B cell (primary cell): Measurements from ENCODE around the gene TMEM9. TPM values are rescaled to one million over a fixed set of nuclear protein-coding genes. Genes with fewer than 3 reads are reported as not detected.

Experiments
- ATAC-seq: fragments of 200-7000 bp; cut with Tn5 transposase; one replicate; pipeline ENCODE4 v1.10.0; 2021; ENCODE audit warnings: low read depth, mild to moderate bottlenecking, moderate number of reproducible peaks, moderate library complexity
- CTCF ChIA-PET: fragments of 350-600 bp; sonication (Branson Sonifier 250); formaldehyde crosslinking; loops from one replicate; lab custom pipeline; 2021; ENCODE audit warnings: antibody characterized with exemption, inconsistent platforms; lab: Charles Lee
- POLR2A ChIA-PET: fragments of 350-600 bp; sonication (Branson Sonifier 250); formaldehyde crosslinking; loops from one replicate; lab custom pipeline; 2021; ENCODE audit warnings: antibody characterized with exemption; lab: Charles Lee
- DNase-seq: peaks from one replicate; pipeline ENCODE4 v3.0.0; 2013
- H2AFZ ChIP-seq: 2 replicates; pipeline ENCODE4 v1.6.1; 2012; ENCODE audit warnings: mild to moderate bottlenecking, low read depth, low read length; ENCODE audit not compliant: insufficient read depth, poor library complexity, severe bottlenecking
- H3K27ac ChIP-seq, 2 donors: 1 replicate in 1 of 2; 2 replicates in 1 of 2; pipeline ENCODE4 v1.5.1; 2012 to 2013; ENCODE audit warnings: low read length in 2 of 2, mild to moderate bottlenecking in 2 of 2, moderate library complexity in 1 of 2
- H3K27me3 ChIP-seq, 4 experiments: fragments of 200-600 bp in 1 of 4; sonication (generic) in 1 of 4; replicated peaks in 1 of 4; 1 replicate in 2 of 4; 2 replicates in 2 of 4; pipeline versions ENCODE4 v1.6.1 to v1.7.0; 2013 to 2016; ENCODE audit warnings: low read length in 3 of 4, mild to moderate bottlenecking in 2 of 4, mixed read lengths in 1 of 4, moderate library complexity in 1 of 4; ENCODE audit not compliant: insufficient read depth in 4 of 4, control insufficient read depth in 3 of 4; ENCODE audit errors: control extremely low read depth in 1 of 4
- H3K36me3 ChIP-seq, 2 experiments: replicated peaks in 1 of 2; 1 replicate in 1 of 2; 2 replicates in 1 of 2; pipeline versions ENCODE4 v1.6.1 to v1.7.1; 2013; ENCODE audit warnings: low read length in 1 of 2; ENCODE audit not compliant: insufficient read depth in 2 of 2, control insufficient read depth in 1 of 2; ENCODE audit errors: control extremely low read depth in 1 of 2, extremely low read depth in 1 of 2
- H3K4me1 ChIP-seq, 2 donors: fragments of 200-600 bp in 1 of 2; sonication (generic) in 1 of 2; 1 replicate in 1 of 2; 2 replicates in 1 of 2; pipeline versions ENCODE4 v1.5.1 to v1.6.1; 2013 to 2017; ENCODE audit warnings: low read length in 2 of 2; ENCODE audit not compliant: control insufficient read depth in 2 of 2, insufficient read depth in 2 of 2
- H3K4me2 ChIP-seq: replicated peaks from 2 replicates; pipeline ENCODE3; 2012; ENCODE audit warnings: mild to moderate bottlenecking, low read depth, low read length; ENCODE audit not compliant: poor library complexity, severe bottlenecking
- H3K4me3 ChIP-seq, 5 experiments: fragments of 200-600 bp in 1 of 5; sonication (generic) in 1 of 5; 1 replicate in 3 of 5; 2 replicates in 2 of 5; pipeline versions ENCODE4 v1.5.1 to v1.7.0; 2011 to 2016; ENCODE audit warnings: low read length in 4 of 5, mild to moderate bottlenecking in 4 of 5, low read depth in 2 of 5, control low read depth in 1 of 5, moderate library complexity in 1 of 5; ENCODE audit not compliant: insufficient read depth in 1 of 5; ENCODE audit errors: control extremely low read depth in 1 of 5, extremely low read depth in 1 of 5
- H3K79me2 ChIP-seq: fragments of 200-600 bp; sonication (generic); one replicate; pipeline ENCODE4 v1.6.0; 2016; ENCODE audit warnings: low read length; ENCODE audit not compliant: control insufficient read depth, insufficient read depth
- H3K9ac ChIP-seq: fragments of 200-600 bp; sonication (generic); 2 replicates; pipeline ENCODE4 v1.6.1; 2017; ENCODE audit warnings: mild to moderate bottlenecking, low read length, moderate library complexity
- H3K9me3 ChIP-seq, 3 donors: one replicate each; pipeline versions ENCODE4 v1.6.1 to v1.7.1; 2013; ENCODE audit warnings: low read length in 2 of 3; ENCODE audit not compliant: control insufficient read depth in 2 of 3, insufficient read depth in 1 of 3; ENCODE audit errors: control extremely low read depth in 1 of 3
- H4K20me1 ChIP-seq: 2 replicates; pipeline ENCODE4 v1.6.0; 2012; ENCODE audit warnings: mild to moderate bottlenecking, low read length; ENCODE audit not compliant: insufficient read depth, control insufficient read depth, poor library complexity, severe bottlenecking
- H3K27ac Mint-ChIP-seq: one replicate; pipeline ENCODE4 v1.8.0; 2021; ENCODE audit warnings: mixed read lengths
- H3K27me3 Mint-ChIP-seq: one replicate; pipeline ENCODE4 v1.8.0; 2021; ENCODE audit warnings: mixed read lengths
- H3K4me1 Mint-ChIP-seq: one replicate; pipeline ENCODE4 v1.8.0; 2021; ENCODE audit warnings: mixed read lengths
- H3K4me3 Mint-ChIP-seq: one replicate; pipeline ENCODE4 v1.8.0; 2021; ENCODE audit warnings: mixed read lengths
- H3K9me3 Mint-ChIP-seq: one replicate; pipeline ENCODE4 v1.8.0; 2022; ENCODE audit warnings: mixed read lengths; ENCODE audit not compliant: insufficient read depth
- CTCF ChIP-seq: fragments of 200-600 bp; IDR thresholded peaks from one replicate; pipeline ENCODE4 v1.8.0; 2022; ENCODE audit warnings: antibody characterized with exemption, mild to moderate bottlenecking
- EZH2 ChIP-seq: IDR thresholded peaks from 2 replicates; pipeline ENCODE4 v1.6.1; 2012; ENCODE audit warnings: borderline replicate concordance, low read depth, mild to moderate bottlenecking, moderate library complexity, low read length; ENCODE audit not compliant: insufficient read depth, poor library complexity, severe bottlenecking
- WGBS: methylation state at CpG from one replicate; pipeline ENCODE4 v1.1.5; 2013; ENCODE audit warnings: missing lambda C conversion rate; ENCODE audit not compliant: insufficient coverage; 5-methylcytosine and 5-hydroxymethylcytosine counted together
- intact Hi-C: fragments of 100-400 bp; cut with micrococcal nuclease; formaldehyde crosslinking; loops from one replicate; pipeline ENCODE4 v1.10.0; 2022
- polyA plus RNA-seq: library from polyadenylated mRNA; depleted of rRNA; stranded (reverse); fragments of >200 nt; gene quantifications from 2 replicates; pipeline ENCODE4 v1.2.3, GENCODE V29; 2012
- total RNA-seq, 2 donors: library from RNA; stranded (reverse); fragments of 120-200 nt in 1 of 2; gene quantifications; 1 replicate in 1 of 2; 2 replicates in 1 of 2; pipeline versions ENCODE4 v1.2.3 to v1.2.4, GENCODE V29; 2013 to 2022

TMEM9 gene
- total and polyA plus RNA-seq, 2 donors (not counting 1 experiment from before 2014, with no cell fraction given): 23.6 to 29.2 TPM

- no peak for DNase-seq
- Histone ChIP-seq H3K9ac (no peak overlapping the region), H3K27me3 (peaks cover 0 to 3% (median 0%) of the 10 kb centered on the region in 4 experiments), H3K4me1 (no peaks in the 10 kb centered on the region), H3K4me2 (no peak overlapping the region), H3K79me2 (no peaks in the 10 kb centered on the region), H3K36me3 (no peaks in the 10 kb centered on the region), H4K20me1 (no peaks in the 10 kb centered on the region), H3K27ac (no peak overlapping the region), H3K9me3 (no peaks in the 10 kb centered on the region), H3K4me3 (no peak overlapping the region), H2AFZ (no peak overlapping the region)
- TF ChIP-seq CTCF (no peak), EZH2 (no peak)
- H3K4me1 Mint-ChIP-seq: no peaks in the 10 kb centered on the region
- no peak for ATAC-seq
- no peak overlapping the region for H3K27ac Mint-ChIP-seq
- peaks cover 3% of the 10 kb centered on the region for H3K9me3 Mint-ChIP-seq
- peaks cover 11% of the 10 kb centered on the region for H3K27me3 Mint-ChIP-seq
- intact Hi-C loops: no loop called here
- no peak overlapping the region for H3K4me3 Mint-ChIP-seq
- POLR2A ChIA-PET: no interaction called here
- 96% methylated on average over 13 of the region's 13 CpGs for WGBS
- CTCF ChIA-PET: no interaction called here
Measured at GRCh38 chr1:201128962-201129361, 25.3 kb downstream of the TMEM9 start.

GRCh38 chr1:201128476-201128875 lies 25.8 kb downstream of the TMEM9 start:
- 15% methylated on average over 5 of the region's 9 CpGs for WGBS
- Histone ChIP-seq H3K9ac (no peak overlapping the region), H3K4me1 (no peaks in the 10 kb centered on the region), H3K79me2 (no peaks in the 10 kb centered on the region), H3K27me3 (peaks cover 0 to 3% (median 0%) of the 10 kb centered on the region in 4 experiments), H3K36me3 (no peaks in the 10 kb centered on the region), H3K27ac (no peak overlapping the region), H2AFZ (no peak overlapping the region), H4K20me1 (no peaks in the 10 kb centered on the region), H3K9me3 (no peaks in the 10 kb centered on the region), H3K4me2 (no peak overlapping the region), H3K4me3 (no peak overlapping the region)
- Mint-ChIP-seq H3K4me1 (no peaks in the 10 kb centered on the region), H3K9me3 (peaks cover 3% of the 10 kb centered on the region), H3K27me3 (peaks cover 14% of the 10 kb centered on the region), H3K4me3 (no peak overlapping the region), H3K27ac (no peak overlapping the region)
- intact Hi-C loops: no loop called here
- ATAC-seq (no peak), DNase-seq (no peak)
- ChIA-PET CTCF (interaction anchor here (0.6 kb wide), 1 partner anchor 21 kb away, joined by 3 read pairs; no protein-coding TSS in a partner anchor), POLR2A (no interaction called here)
- TF ChIP-seq EZH2: no peak
- TF ChIP-seq CTCF: no peak
